Stimulated activated CD8-positive, alpha-beta memory T cell treated with anti-CD3 and anti-CD28 coated beads, Interleukin-2, amount 100 ng/mL, for 48 hours (primary cell): ENCODE results near the gene MRGPRD.
"Not testable (repeated sequence)": the region's sequence is repeated elsewhere in the genome, so short reads cannot be mapped to it uniquely, and the experiment has no call there.

Source experiments
- DNase-seq, 2 donors: peaks; one replicate each; pipeline ENCODE4 v3.0.0-alpha.2; 2020; ENCODE audit warnings: low read depth in 2 of 2

The MRGPRD gene

DNA sequence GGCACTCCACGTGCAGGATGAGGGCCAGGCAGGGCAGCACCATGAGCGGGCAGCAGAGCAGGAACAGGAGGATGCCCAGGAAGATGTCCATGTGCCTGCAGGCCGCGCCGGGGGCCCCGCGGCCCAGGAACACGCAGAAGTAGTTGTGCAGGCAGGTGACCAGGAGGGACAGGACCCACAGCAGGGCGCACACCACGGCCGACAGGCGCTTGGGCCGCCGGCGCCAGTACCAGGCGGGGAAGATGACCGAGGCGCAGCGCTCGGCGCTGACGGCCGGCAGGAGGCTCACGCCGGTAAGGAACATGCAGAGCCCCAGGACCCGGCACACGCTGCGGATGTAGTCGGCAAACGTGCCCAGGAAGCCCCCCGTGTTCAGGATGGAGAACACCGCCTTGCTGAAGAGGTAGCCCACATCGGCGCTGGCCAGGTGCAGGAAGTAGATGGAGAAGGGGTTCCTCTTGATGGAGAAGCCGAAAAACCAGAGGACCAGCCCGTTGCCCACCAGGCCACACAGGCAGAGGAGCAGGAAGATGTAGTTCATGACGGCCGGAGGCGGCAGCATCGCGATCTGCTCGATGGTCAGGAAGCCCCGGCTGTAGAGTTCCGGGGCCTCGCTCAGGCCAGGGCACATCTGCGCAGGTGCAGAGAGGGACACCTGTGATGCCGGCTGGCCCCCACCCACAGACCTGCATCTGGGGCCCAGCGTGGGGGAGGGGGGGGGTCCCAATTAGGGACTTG, 25.0 kb upstream of the MRGPRD start:
- DNase-seq: no peak

DNA sequence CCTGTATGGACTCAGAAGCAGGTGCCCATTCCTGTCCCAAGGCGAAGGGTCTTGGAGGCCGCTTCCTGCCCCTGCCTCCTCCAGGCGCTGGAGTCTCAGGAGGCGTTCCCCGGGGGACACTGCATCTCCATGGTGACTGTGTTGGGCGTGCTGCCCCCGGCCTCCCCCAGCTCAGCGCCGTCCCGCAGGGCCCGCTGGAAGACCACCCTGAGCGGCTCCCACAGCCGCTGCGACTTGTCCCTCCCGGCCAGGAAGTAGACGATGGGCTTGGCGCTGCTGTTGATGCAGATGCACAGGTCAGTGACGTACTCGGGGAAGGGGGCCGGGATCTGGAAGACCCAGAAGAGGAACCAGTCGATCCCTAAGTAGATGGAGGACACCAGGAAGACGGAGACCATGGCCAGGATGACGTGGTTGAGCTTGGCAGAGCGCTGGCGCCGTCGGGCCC, 24.4 kb upstream of the MRGPRD start:
- no peak for DNase-seq

- no peak for DNase-seq
Measured at GRCh38 chr11:69004411-69005182, 23.8 kb upstream of the MRGPRD start.

DNA sequence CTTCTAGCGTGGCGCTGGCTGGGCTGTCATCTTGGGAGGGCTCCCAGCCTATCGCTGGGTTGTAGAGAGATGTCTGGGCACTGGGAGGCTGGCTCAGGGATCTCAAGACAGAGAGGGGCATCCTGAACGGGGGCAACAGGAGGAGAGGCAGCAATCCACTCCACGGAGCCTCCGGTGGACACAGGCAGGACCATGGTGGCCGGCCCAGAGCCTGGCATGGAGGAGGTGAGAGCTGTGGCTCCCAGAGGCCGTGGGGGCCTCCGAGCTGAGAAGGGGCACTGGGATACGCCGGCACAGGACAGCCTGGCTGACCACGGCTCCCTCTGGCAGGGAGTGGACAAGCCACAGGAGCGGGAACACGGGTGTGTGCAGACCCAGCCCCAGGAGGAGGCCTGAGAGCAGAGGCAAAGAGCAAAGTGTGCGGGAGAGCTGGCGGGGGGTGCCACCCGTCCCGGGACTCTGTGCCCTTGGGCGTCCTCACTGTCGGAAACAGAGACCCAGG, 23.1 kb upstream of the MRGPRD start:
- no peak for DNase-seq

GRCh38 chr11:69003301-69003865, 22.6 kb upstream of the MRGPRD start:
- DNase-seq: no peak

GRCh38 chr11:69002570-69003231, 21.9 kb upstream of the MRGPRD start:
- no peak for DNase-seq

DNA sequence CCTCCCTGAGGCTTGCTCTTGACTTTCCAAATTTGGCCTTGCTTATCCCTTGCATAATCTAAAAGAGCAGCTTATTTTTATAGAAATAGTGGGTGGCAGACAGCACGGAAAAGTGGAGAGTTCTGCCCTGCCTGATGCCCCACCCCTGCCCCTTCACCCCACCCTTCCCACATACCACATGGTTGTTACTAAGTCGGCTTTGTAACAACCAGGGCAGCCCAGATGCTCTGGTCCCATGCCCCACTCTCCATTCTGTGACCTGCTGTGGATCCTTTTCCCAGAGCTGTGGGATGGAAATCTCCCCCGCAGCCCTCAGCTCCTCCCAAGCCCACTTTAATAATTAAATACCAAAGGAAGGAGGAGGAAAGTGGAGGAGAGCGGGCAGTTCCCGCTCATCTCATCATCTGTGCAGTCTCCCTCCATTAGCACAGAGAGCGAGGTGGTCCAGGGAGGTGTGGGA, 21.4 kb upstream of the MRGPRD start:
- no peak for DNase-seq

- no peak for DNase-seq
Measured at GRCh38 chr11:69001243-69002081, 20.7 kb upstream of the MRGPRD start.

GRCh38 chr11:69000831-69001242, 20.1 kb upstream of the MRGPRD start:
- no peak for DNase-seq

DNA sequence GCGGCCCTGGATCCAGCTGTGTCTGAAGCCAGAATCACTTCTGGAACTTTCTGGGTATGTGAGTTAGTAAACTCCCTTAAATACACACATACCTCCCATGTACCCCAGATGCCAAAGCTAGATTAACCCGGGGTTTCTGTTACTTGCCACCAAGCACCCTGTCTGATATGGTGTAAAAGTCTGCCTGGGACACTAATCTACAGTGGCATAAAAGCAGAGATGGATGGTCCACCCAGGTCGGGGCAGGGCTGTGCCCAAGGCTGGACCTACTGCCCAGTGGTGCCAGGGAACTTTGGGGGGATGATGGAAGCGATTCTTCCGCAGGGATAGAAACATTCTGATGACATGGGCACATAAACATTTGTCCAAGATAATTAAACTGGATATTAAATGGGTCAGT, 19.6 kb upstream of the MRGPRD start:
- DNase-seq: no peak

GRCh38 chr11:68999748-69000355, 19.1 kb upstream of the MRGPRD start:
- DNase-seq: not testable (repeated sequence)

DNA sequence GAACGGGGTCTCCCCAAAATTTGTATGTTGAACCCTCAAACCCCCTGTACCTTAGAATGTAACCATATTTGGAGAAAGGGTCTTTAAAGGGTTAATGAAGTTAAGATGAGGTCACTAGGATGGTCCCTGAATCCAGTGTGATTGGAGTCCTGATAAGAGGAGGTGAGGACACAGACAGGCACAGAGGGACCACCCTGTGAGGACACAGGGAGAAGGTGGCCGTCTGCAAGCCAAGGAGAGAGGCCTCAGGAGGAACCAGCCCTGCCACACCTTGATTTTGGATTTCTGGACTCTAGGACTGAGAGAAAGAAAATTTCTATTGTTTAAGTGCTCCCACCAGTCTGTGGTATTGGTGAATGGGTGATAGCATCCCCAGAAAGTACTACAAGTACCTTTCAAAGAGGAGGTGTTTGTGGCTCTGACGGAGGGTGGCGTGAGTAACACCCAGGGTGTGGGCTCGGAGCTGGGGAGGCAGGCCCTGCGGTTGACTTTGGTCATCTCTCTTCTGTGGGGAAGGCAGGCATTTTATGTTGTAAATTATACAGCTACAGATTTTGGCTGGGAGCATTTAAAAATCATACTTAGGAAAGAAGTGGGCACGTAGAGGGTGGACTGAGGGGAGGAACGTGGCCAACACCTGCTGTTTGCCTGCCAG, 18.4 kb upstream of the MRGPRD start:
- no peak for DNase-seq

DNA sequence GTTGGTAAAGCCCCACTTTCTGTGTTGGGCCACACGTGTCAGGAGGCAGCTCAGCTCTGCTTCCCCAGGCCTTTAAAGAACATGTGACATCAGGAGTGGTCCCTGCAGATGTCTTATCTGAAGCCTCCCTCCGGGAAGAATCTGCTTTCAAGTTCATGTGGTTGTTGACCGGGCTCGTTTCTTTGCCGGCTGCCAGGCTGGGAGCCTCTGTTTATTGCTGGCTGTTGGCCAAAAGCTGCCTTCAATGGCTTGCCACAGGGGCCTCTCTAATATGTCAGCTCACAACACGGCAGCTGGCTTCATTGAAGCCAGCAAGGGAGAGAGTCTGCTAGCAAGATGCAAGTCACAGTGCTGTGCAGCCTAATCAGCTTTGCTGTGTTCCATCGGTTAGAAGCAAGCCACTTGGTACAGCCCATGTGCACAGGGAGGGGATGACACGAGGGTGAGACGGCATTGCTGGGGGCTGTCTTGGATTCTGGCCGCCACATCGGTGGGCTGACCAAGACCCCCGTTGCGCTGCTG, 17.7 kb upstream of the MRGPRD start:
- no peak for DNase-seq

DNA sequence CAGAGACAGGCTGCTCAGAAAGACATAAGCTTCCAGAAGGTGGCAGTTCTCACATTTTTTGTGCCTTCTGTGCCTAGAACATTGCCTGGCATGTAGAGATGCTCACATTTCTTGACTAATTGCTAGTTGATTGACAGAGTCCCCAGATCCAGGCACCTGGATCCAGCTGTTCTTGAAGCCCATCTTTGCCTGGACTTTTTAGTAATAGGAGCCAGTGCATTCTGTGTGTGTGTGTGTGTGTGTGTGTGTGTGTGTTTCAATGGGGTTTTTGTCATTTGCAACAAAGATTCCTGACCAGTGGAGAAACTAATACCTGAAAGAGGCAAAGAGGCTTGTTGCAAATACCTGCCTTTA, 17.2 kb upstream of the MRGPRD start:
- DNase-seq: no peak

GRCh38 chr11:68997124-68997994, 16.6 kb upstream of the MRGPRD start:
- DNase-seq: no peak

DNA sequence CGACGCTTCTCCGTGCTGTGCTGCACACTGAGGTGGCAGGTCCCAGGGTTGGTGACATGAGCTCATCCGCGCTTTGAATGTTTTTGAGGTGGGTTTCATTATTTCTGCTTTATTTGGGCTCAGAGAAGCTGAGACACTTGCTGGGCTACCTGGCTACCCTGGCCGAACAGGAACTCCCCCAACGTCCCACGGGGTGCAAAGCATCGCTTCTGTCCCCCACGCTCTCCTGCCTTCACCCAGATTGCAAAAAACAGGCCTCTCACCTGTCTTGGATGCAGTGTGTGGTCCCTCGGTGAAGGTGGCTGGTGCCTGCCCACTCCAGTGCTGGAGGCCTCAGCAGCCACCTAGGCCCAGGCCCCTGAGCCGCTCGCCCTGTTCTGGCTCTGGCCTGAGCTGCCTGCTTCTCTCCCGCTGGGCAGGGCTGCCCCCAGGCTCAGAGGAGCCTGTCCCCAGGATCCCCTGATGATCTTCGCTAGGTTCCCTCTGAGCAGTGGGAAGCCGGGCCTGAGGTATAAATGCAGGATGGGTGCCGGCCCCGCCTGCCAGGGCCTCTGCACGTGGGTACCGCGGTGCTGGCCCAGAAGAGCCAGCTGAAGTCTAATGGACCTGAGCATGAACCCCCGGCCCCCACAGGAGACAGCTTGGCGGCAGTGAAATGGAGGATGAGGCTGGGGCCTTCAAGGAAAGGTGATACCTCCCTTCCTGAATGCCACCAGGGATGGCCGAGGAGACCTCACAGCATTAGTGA, 15.8 kb upstream of the MRGPRD start:
- no peak for DNase-seq

DNA sequence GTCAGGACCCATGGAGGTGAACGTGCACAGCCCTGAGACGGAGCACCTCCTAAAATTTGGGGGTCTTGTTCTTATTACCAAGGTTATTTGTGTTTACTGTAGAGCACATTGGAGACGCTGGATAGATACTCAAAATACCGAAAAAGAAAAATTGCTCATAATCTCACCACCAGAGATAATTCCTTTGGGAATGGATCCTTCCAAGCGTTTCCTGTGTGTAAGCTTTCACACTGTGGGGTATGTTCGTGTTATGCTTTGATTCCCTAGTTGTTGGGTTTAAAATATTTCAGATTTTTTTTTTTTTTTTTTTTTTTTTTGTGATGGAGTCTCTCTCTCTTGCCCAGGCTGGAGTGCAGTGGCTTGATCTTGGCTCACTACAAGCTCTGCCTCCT, 14.1 kb upstream of the MRGPRD start:
- no peak for DNase-seq

DNA sequence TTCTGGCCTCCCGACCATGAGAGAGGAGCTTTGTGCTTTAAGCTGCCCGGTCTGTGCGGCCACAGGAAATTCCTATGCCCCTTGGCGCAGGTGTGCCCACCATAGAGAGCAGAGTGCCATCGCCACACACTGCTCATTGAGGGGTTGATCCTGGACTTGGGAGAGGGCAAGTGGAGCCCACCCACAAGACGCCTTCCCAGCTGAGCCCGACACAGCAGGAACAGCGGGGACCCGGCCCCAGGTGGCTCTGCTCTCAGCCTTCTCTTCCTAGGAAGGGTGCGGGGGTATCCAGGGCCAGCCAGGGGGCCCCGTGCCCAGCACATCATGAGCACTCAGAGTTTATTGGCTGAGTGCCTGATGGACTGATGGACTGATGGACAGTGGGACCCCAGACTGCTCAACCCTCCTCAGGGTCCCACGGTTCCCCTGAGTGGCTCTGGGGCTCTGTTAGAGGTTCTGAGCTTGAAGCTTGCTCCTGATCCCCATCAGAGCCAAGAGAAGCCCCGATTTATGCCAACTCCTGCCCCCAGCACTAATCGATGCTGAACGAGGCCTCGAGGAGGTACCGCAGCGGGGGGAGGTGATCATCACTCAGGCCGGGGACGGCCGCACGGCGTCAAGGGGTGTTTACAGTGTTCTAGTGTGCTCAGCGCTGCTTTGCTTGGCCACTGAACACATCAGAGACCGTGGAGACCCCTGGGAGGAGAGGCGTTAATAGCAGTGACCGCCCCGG, 13.5 kb upstream of the MRGPRD start:
- DNase-seq: no peak
